ENCODE measurements around the gene ERG28. TPM values are rescaled to one million over a fixed set of nuclear protein-coding genes. Genes with fewer than 3 reads are reported as not detected.

Gene ERG28
- total and polyA plus RNA-seq, 10 of the 15 experiments (the other 5 are each of a cell fraction or from before 2014, with no cell fraction given) = 15.2 to 67.0 (median 48.1) TPM

- no peaks in the 10 kb centered on the region for H3K27me3 ChIP-seq (replicated peaks in 1 of 2; ENCODE audit: control insufficient read depth in 2 of 2, insufficient read depth in 2 of 2, low read length in 1 of 2)
- CTCF ChIA-PET = interaction anchor here (3.3 kb wide), 1 partner anchor 70 kb away, joined by 18 read pairs; the partner anchor contains the start of gene FLVCR2
Observed at GRCh38 chr14:75647640-75648039, 13.0 kb downstream of the ERG28 start.

More at GRCh38 chr14:75647640-75648039, 13.0 kb downstream of the ERG28 start:
- POLR2A ChIA-PET = interaction anchor here (1.7 kb wide), 1 partner anchor 9 kb away, joined by 10 read pairs; no protein-coding TSS in a partner anchor
- Histone ChIP-seq H3K79me2 (ENCODE audit: control insufficient read depth, insufficient read depth, low read length) (no peaks in the 10 kb centered on the region), H3K4me3 (no peak overlapping the region), H3K4me2 (ENCODE audit: control insufficient read depth, insufficient read depth) (no peak overlapping the region), H3K27ac (ENCODE audit: control insufficient read depth, insufficient read depth) (no peak overlapping the region), H2AFZ (ENCODE audit: control insufficient read depth, low read depth, low read length) (no peak overlapping the region), H4K20me1 (ENCODE audit: control insufficient read depth, insufficient read depth) (no peaks in the 10 kb centered on the region), H3K9me3 (replicated peaks; ENCODE audit: control insufficient read depth, insufficient read depth, low read length) (no peaks in the 10 kb centered on the region), H3K36me3 (ENCODE audit: control insufficient read depth in 2 of 2, insufficient read depth in 2 of 2, low read length in 1 of 2) (peaks cover 5 to 10% of the 10 kb centered on the region in 2 experiments), H3K4me1 (ENCODE audit: control insufficient read depth, insufficient read depth, low read length) (no peaks in the 10 kb centered on the region), H3K9ac (ENCODE audit: control insufficient read depth, insufficient read depth, low read length) (no peak overlapping the region)
- DNase-seq (ENCODE audit: low read depth, low spot score) = no peak
- RAD21 ChIA-PET (ENCODE audit: unreplicated experiment) = interaction anchor here (1.7 kb wide), 1 partner anchor 70 kb away, joined by 5 read pairs; no protein-coding TSS in a partner anchor
- SMC1A ChIA-PET (ENCODE audit: uncharacterized antibody, unreplicated experiment) = interaction anchor here (0.7 kb wide), 1 partner anchor 11 kb away, joined by 3 read pairs; no protein-coding TSS in a partner anchor
- TF ChIP-seq RCOR1 (conservative IDR thresholded peaks at IDR 0.05; ENCODE audit: low read depth, low read length) = no peak
- TF ChIP-seq ZNF592 (IDR thresholded peaks at IDR 0.05) = no peak
- no peak for TF ChIP-seq RB1 (IDR thresholded peaks at IDR 0.05; ENCODE audit: borderline replicate concordance)
- TF ChIP-seq ZNF24 (IDR thresholded peaks at IDR 0.05) = no peak
- no peak for TF ChIP-seq SMC3 (IDR thresholded peaks at IDR 0.05; ENCODE audit: borderline replicate concordance, low read length)
- no peak for TF ChIP-seq KLF5 (IDR thresholded peaks at IDR 0.05; ENCODE audit: partially characterized antibody)
- TF ChIP-seq MYB (IDR thresholded peaks at IDR 0.05; ENCODE audit: borderline replicate concordance, low read depth, low read length) = no peak
- no peak for TF ChIP-seq CREB1 (IDR thresholded peaks at IDR 0.05; ENCODE audit: low read depth)
- TF ChIP-seq STAT3 (IDR thresholded peaks at IDR 0.05; ENCODE audit: low read depth, low read length) = no peak
- no peak for TF ChIP-seq CBX3 (IDR thresholded peaks at IDR 0.05; ENCODE audit: borderline replicate concordance, low read depth)
- intact Hi-C loops (cut with micrococcal nuclease; ENCODE audit: unreplicated experiment) = no loop called here
- ATAC-seq = no peak
- FAIRE-seq = no peak
- 93% methylated on average over 3 of the region's 3 CpGs for WGBS (ENCODE audit: insufficient coverage, insufficient replicate concordance, low lambda C conversion rate, missing lambda C conversion rate)
- BruUV-seq (replicated peaks) = no TSS peak
- in situ Hi-C loops (cut with MboI) = no loop called here

Measured in GM12878 (cell line).